KOPT-K1 (cell line): ENCODE measurements around the gene CAPN7.

Experiments used
- H3K27ac ChIP-seq: fragments of 200-600 bp; sonication (generic); 2 replicates; pipeline ENCODE4 v1.5.1; 2016; ENCODE audit warnings: antibody characterized with exemption, mild to moderate bottlenecking, low read depth, low read length; ENCODE audit not compliant: poor library complexity, severe bottlenecking
- H3K36me3 ChIP-seq: fragments of 200-600 bp; sonication (generic); 2 replicates; pipeline ENCODE4 v1.5.1; 2017; ENCODE audit warnings: antibody characterized with exemption, mild to moderate bottlenecking, low read length, moderate library complexity; ENCODE audit not compliant: insufficient read depth
- H3K9me3 ChIP-seq: fragments of 200-600 bp; sonication (generic); 2 replicates; pipeline ENCODE4 v1.5.1; 2017; ENCODE audit warnings: antibody characterized with exemption, low read length, mild to moderate bottlenecking; ENCODE audit not compliant: insufficient read depth, poor library complexity, severe bottlenecking

The CAPN7 gene

GRCh38 chr3:15269091-15269989 is 63.3 kb downstream of the CAPN7 start:
- Histone ChIP-seq H3K27ac (no peak overlapping the region), H3K9me3 (no peaks in the 10 kb centered on the region), H3K36me3 (no peaks in the 10 kb centered on the region)

GRCh38 chr3:15271030-15271429 is 65.0 kb downstream of the CAPN7 start:
- Histone ChIP-seq H3K27ac (no peak overlapping the region), H3K36me3 (no peaks in the 10 kb centered on the region), H3K9me3 (no peaks in the 10 kb centered on the region)

DNA sequence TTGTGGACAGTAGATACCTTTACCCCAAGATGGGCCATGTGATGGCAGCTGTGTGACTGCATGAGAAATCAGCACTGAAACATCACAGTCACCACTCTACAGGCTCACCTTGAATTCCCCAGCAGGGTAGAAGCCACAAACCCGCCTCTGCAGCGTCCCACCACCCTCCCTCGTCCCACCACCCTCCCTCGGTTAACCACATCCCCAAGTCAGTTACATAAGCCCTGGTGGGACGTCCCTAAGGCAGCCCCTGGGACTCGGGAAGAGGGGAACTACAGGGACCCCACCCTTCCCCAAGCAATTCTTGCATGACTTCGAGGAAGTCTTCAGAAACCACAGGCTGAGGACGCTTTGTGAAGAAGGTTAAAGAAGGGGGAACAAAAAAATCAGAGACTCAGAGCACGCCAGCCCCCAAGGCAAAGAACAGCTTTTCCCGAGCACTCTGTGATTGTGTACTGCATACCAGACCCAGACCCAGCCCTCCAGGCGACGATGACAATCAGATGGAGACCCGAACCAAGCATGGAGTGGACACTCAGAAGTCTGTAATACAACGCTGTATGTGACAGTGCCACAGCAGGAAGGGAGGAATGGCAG is 65.8 kb downstream of the CAPN7 start:
- Histone ChIP-seq H3K9me3 (no peaks in the 10 kb centered on the region), H3K27ac (no peak overlapping the region), H3K36me3 (no peaks in the 10 kb centered on the region)

DNA sequence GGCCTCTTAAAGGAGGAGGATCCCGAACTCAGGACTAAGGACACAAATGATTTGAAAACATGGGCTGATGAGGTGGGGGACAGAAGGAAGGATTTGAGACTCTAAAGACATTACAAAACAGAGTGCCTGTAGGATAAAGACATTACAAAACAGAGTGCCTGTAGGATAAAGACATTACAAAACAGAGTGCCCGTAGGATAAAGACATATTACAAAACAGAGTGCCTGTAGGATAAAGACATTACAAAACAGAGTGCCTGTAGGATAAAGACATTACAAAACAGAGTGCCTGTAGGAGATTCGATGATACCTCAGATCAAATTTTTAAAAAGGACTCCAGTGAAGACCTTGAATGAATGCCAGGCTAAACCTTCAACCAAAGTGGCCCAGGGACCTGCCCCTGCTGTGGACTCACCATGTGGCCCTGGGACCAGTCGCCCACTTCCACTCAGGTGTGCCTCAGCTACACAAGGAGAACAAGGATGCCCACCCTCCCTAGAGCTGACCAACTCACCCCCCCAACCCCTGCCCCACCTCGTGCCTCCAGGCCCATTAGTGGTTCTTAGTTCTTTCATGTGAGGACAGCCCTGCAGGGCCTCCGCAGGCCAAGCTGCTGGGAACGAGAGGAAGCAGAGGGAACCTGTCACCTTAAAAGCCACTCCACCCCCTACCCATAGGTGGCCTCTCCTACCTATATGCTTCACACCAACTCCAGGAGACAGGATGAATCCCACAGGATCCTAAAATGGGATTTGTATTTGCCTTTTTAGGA is 66.6 kb downstream of the CAPN7 start:
- no peak overlapping the region for H3K27ac ChIP-seq
- H3K36me3 ChIP-seq, result no peaks in the 10 kb centered on the region
- H3K9me3 ChIP-seq, result no peaks in the 10 kb centered on the region

- no peak overlapping the region for H3K27ac ChIP-seq
- no peaks in the 10 kb centered on the region for H3K9me3 ChIP-seq
- no peaks in the 10 kb centered on the region for H3K36me3 ChIP-seq
These were observed 67.2 kb downstream of the CAPN7 start for GRCh38 chr3:15273227-15273626.

DNA sequence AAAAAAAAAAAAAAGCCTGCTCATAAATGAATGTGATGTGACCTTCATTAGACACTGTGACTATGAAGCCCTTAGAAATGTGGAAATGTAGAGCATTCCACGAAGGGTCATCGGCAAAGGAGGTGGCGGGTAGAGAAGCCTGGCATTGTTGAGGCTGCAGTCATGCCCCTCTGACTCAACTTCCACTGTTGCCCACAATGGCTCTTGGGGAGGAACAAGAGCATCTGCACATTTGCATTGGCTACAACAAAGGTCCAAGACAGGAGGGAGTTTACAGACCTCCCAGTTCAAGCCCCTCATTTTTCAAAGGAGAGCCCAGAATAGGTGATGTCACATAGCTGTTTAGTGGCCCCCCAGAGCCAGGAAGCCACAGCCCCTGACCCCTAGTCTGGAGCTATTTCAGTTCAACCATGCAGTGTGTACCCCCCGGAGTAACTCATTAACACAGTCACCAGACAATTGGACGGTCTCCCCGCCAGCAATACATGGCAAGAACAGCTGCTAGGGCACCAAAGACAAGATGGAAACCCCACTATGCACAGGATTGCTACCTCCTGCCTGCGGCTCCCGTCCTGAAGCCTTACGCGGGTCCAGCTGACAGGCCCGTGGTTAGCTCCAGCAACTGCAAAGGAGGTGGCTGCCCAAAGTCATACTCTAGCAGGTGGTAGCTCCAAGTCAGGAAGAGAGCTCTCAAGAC is 70.1 kb downstream of the CAPN7 start:
- no peaks in the 10 kb centered on the region for H3K36me3 ChIP-seq
- no peak overlapping the region for H3K27ac ChIP-seq
- H3K9me3 ChIP-seq, result no peaks in the 10 kb centered on the region

GRCh38 chr3:15277861-15278500 is 71.9 kb downstream of the CAPN7 start:
- Histone ChIP-seq H3K36me3 (no peaks in the 10 kb centered on the region), H3K9me3 (no peaks in the 10 kb centered on the region), H3K27ac (no peak overlapping the region)

DNA sequence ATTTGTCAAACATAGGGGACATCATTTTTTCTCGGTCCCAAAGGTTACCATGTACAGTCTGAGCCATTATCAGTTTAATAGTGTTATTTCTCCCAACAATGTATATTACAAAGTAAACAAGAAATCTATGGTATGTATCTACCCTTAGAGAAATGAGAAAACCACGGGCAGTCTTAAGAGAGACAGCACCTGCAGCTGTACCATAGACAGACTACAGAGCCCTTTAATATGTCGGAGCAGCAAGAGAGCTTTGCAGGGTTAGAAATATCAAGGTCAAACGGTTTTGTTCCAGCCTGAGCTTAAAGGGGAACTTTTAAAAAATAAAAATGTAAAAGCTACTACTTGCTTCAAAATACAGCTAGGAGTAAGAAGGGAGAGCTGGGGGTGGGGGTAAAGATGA is 73.2 kb downstream of the CAPN7 start:
- no peaks in the 10 kb centered on the region for H3K9me3 ChIP-seq
- no peaks in the 10 kb centered on the region for H3K36me3 ChIP-seq
- H3K27ac ChIP-seq, result no peak overlapping the region

DNA sequence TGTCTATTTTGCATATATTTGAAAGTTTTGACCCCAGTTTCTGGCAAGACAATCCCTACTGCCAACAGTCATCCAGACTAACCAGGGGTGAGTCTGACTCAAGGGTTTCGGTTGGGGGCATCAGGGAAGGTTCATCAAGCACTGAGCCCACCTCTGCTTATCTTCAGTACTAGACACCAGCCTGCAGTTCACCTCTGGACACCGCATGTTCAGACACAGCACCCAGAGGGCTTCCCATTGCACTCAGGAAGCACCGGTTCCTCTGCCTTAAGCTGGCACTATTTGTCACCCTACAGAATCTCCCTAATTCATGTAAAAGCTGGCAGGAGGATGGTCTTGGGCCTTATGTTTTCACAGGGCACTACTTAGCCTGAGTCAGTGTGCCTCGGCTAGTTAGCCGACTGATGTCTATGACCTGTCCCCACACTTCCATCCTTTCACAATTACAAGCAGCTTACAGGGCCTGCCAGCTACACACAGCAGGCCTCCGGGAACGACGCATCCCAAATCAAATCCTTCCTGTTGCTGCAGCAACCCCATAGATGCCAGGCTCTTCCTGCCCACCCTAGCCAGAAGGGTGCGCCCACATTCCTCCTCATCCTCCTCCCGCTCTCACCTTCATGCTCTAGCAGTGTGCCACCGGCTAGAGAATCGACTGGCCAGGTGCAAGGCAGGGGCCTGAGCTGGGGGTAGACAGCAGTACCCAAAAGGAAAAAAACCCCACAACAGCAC is 73.8 kb downstream of the CAPN7 start:
- Histone ChIP-seq H3K9me3 (no peaks in the 10 kb centered on the region), H3K27ac (no peak overlapping the region), H3K36me3 (no peaks in the 10 kb centered on the region)

GRCh38 chr3:15280853-15281532 is 74.9 kb downstream of the CAPN7 start:
- Histone ChIP-seq H3K36me3 (no peaks in the 10 kb centered on the region), H3K9me3 (no peaks in the 10 kb centered on the region), H3K27ac (no peak overlapping the region)

DNA sequence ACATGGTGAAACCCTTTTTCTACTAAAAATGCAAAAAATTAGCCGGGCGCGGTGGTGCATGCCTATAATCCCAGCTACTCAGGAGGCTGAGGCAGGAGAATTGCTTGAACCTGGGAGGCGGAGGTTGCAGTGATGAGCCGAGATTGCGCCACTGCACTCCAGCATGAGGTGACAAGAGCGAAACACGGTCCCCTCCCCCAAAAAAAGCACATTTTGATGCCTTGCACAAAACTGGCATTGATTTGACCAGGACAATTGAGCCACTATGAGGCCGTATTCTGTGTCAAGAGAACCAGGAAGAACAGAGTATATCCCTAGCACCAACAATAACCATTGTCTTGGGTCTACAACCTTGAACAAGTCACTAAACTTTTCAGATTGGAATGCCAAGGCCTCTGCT is 75.8 kb downstream of the CAPN7 start:
- H3K36me3 ChIP-seq, result no peaks in the 10 kb centered on the region
- no peaks in the 10 kb centered on the region for H3K9me3 ChIP-seq
- no peak overlapping the region for H3K27ac ChIP-seq

- Histone ChIP-seq H3K36me3 (no peaks in the 10 kb centered on the region), H3K9me3 (no peaks in the 10 kb centered on the region), H3K27ac (no peak overlapping the region)
These were observed 77.7 kb downstream of the CAPN7 start for GRCh38 chr3:15283702-15284101.

- no peak overlapping the region for H3K27ac ChIP-seq
- no peaks in the 10 kb centered on the region for H3K36me3 ChIP-seq
These were observed 78.3 kb downstream of the CAPN7 start for GRCh38 chr3:15284121-15284889.

More at GRCh38 chr3:15284121-15284889, 78.3 kb downstream of the CAPN7 start:
- H3K9me3 ChIP-seq, result no peaks in the 10 kb centered on the region
